Measurements from ENCODE around the gene SAT2. TPM values are rescaled to one million over a fixed set of nuclear protein-coding genes. Genes with fewer than 3 reads are reported as not detected.

Gene SAT2
- total and polyA plus RNA-seq, 2 of the 13 experiments (the other 11 are each of a cell fraction or from before 2014, with no cell fraction given) = 37.6 to 93.7 TPM

GRCh38 chr17:7650509-7651096 lies 23.0 kb upstream of the SAT2 start, which contains the start of gene ATP1B2 (continued):
- TF ChIP-seq, protein P1, sequence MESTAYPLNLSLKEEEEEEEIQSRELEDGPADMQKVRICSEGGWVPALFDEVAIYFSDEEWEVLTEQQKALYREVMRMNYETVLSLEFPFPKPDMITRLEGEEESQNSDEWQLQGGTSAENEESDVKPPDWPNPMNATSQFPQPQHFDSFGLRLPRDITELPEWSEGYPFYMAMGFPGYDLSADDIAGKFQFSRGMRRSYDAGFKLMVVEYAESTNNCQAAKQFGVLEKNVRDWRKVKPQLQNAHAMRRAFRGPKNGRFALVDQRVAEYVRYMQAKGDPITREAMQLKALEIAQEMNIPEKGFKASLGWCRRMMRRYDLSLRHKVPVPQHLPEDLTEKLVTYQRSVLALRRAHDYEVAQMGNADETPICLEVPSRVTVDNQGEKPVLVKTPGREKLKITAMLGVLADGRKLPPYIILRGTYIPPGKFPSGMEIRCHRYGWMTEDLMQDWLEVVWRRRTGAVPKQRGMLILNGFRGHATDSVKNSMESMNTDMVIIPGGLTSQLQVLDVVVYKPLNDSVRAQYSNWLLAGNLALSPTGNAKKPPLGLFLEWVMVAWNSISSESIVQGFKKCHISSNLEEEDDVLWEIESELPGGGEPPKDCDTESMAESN (CRISPR knock-in tag; conservative IDR thresholded peaks at IDR 0.05) = no peak
- no peak for TF ChIP-seq FOXA1 (IDR thresholded peaks at IDR 0.05)
- 0 out of 2 replicates have a peak, but pooled peaks have one; percentile 9 for TF ChIP-seq FOXA1 (CRISPR knock-in tag; IDR thresholded peaks at IDR 0.05)
- TF ChIP-seq GTF3A (CRISPR knock-in tag; conservative IDR thresholded peaks at IDR 0.05) = no peak
- TF ChIP-seq FOXP4 (CRISPR knock-in tag; IDR thresholded peaks at IDR 0.05) = no peak
- no peak for TF ChIP-seq ZNF460 (CRISPR knock-in tag; IDR thresholded peaks at IDR 0.05; ENCODE audit: borderline replicate concordance)
- peak; percentile 53; the same call in 1 of the 2 replicates for TF ChIP-seq DRAP1 (CRISPR knock-in tag; IDR thresholded peaks at IDR 0.05)
- TF ChIP-seq NR0B2 (CRISPR knock-in tag; IDR thresholded peaks at IDR 0.05) = no peak
- no peak for TF ChIP-seq RFXAP (CRISPR knock-in tag; IDR thresholded peaks at IDR 0.05; ENCODE audit: borderline replicate concordance)
- no peak for TF ChIP-seq ZNF850 (CRISPR knock-in tag; conservative IDR thresholded peaks at IDR 0.05)
- TF ChIP-seq ZNF816 (CRISPR knock-in tag; IDR thresholded peaks at IDR 0.05; ENCODE audit: borderline replicate concordance) = no peak
- TF ChIP-seq ATF4 (CRISPR knock-in tag; IDR thresholded peaks at IDR 0.05) = no peak
- TF ChIP-seq HDAC2 (CRISPR knock-in tag; IDR thresholded peaks at IDR 0.05) = no peak
- no peak for TF ChIP-seq GTF2F1 (IDR thresholded peaks at IDR 0.05; ENCODE audit: low read length)
- TF ChIP-seq TFDP1 (CRISPR knock-in tag; IDR thresholded peaks at IDR 0.05; ENCODE audit: borderline replicate concordance) = no peak
- 0 out of 2 replicates have a peak, but pooled peaks have one; percentile 46 for TF ChIP-seq PATZ1 (CRISPR knock-in tag; IDR thresholded peaks at IDR 0.05)

All from HepG2 (cell line).